Measurements from ENCODE around the gene MED12L. TPM values are rescaled to one million over a fixed set of nuclear protein-coding genes. Genes with fewer than 3 reads are reported as not detected.

MED12L gene
- total RNA-seq, 1 donor = 4.0 TPM

GRCh38 chr3:151107701-151108100, 22.2 kb downstream of the MED12L start:
- H3K4me1 ChIP-seq (ENCODE audit: insufficient read depth, low read length) = no peaks in the 10 kb centered on the region
- no peaks in the 10 kb centered on the region for H3K9me3 ChIP-seq (ENCODE audit: low read depth, low read length)
- no peak overlapping the region for H3K4me3 ChIP-seq (ENCODE audit: low read length)
- H3K27me3 ChIP-seq (ENCODE audit: insufficient read depth, low read length) = no peaks in the 10 kb centered on the region

DNA sequence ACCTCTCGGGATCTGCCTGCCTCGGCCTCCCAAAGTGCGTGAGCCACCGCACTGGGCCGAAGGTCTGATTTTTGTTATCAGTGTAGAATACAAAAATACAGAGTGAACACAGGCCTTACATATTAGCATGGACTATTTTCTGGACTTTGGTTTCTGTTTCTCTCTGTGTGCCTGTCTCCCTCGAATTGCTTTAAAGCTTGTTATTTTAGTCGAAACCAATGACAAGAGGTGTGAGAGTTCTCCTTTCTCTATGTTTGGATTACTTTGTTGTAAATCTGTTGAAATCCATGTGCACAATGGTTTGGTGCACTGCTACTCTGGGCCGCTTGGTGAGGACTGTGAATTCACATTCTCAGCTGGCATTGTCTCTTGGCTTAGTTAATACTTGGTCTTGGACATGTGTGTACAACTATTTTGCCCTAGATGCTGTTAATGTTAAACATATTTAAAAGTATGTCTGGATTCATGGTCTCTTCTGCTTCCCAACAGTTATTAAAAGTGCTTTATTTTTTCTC, 23.9 kb downstream of the MED12L start:
- no peak overlapping the region for H3K4me3 ChIP-seq (ENCODE audit: low read length)
- no peaks in the 10 kb centered on the region for H3K27me3 ChIP-seq (ENCODE audit: insufficient read depth, low read length)
- no peaks in the 10 kb centered on the region for H3K9me3 ChIP-seq (ENCODE audit: low read depth, low read length)
- H3K4me1 ChIP-seq (ENCODE audit: insufficient read depth, low read length) = no peaks in the 10 kb centered on the region

- no peaks in the 10 kb centered on the region for H3K4me1 ChIP-seq (ENCODE audit: insufficient read depth, low read length)
- H3K27me3 ChIP-seq (ENCODE audit: insufficient read depth, low read length) = no peaks in the 10 kb centered on the region
- H3K9me3 ChIP-seq (ENCODE audit: low read depth, low read length) = no peaks in the 10 kb centered on the region
- H3K4me3 ChIP-seq (ENCODE audit: low read length) = no peak overlapping the region
Measured at GRCh38 chr3:151112731-151113130, 27.3 kb downstream of the MED12L start.

DNA sequence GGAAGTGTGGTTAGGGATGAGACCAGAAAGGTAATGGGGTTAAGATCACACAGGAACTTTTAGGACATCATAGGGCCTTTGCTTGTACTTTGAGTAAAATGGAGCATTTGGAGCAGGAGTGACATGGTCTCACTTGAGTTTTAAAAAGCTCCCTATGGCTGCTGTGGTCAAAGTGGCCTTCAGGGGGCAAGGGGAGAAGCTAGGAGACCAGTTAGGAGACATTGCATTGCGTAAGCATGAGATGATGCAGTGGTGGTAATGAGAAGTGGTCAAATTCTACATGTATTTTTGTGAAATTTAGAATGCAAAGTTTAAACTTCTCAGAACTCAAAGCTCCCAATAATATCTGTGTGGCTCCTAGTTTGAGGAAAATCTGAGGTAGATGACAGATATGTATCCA, 27.9 kb downstream of the MED12L start:
- H3K9me3 ChIP-seq (ENCODE audit: low read depth, low read length) = no peaks in the 10 kb centered on the region
- no peaks in the 10 kb centered on the region for H3K4me1 ChIP-seq (ENCODE audit: insufficient read depth, low read length)
- H3K27me3 ChIP-seq (ENCODE audit: insufficient read depth, low read length) = no peaks in the 10 kb centered on the region
- H3K4me3 ChIP-seq (ENCODE audit: low read length) = no peak overlapping the region

DNA sequence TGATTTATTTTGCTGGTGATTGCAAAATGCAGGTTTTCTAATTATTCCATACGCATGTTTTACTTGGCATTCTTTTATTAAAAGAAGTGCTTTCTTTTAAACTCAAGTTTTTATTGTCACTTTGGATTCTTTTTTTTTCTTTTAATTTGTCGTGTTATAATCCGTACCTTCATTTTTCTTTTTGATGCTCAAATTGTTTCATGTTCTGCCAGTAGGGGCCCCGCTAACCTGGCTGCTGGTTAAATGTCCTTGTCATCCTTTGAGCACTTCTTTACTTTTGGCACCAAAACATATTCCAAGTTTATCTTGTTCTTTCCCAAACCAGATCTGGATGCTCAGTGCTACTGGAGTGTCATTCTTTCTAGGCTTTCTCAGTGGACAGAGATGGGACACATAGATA, 31.6 kb downstream of the MED12L start:
- Histone ChIP-seq H3K9me3 (ENCODE audit: low read depth, low read length) (no peaks in the 10 kb centered on the region), H3K4me1 (ENCODE audit: insufficient read depth, low read length) (no peaks in the 10 kb centered on the region), H3K4me3 (ENCODE audit: low read length) (no peak overlapping the region), H3K27me3 (ENCODE audit: insufficient read depth, low read length) (no peaks in the 10 kb centered on the region)

DNA sequence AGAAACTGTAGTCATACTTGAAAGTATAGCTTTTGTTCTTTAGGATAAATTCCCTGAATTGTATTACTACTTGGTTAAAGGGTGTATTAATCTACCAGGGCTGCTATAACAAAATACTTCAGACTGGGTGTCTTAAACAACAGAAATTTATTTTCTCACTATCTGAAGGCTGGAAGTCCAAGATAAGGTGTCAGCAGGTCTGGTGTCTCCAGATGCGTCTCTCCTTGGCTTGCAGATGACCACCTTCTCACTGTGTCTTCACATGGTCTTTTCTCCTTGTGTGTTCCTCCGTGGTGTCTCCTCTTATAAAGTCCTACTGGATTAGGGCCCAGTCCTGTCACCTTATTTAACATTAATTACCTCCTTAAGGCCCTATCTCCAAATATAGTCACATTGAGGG, 33.7 kb downstream of the MED12L start:
- no peaks in the 10 kb centered on the region for H3K9me3 ChIP-seq (ENCODE audit: low read depth, low read length)
- H3K27me3 ChIP-seq (ENCODE audit: insufficient read depth, low read length) = no peaks in the 10 kb centered on the region
- H3K4me3 ChIP-seq (ENCODE audit: low read length) = no peak overlapping the region
- no peaks in the 10 kb centered on the region for H3K4me1 ChIP-seq (ENCODE audit: insufficient read depth, low read length)

DNA sequence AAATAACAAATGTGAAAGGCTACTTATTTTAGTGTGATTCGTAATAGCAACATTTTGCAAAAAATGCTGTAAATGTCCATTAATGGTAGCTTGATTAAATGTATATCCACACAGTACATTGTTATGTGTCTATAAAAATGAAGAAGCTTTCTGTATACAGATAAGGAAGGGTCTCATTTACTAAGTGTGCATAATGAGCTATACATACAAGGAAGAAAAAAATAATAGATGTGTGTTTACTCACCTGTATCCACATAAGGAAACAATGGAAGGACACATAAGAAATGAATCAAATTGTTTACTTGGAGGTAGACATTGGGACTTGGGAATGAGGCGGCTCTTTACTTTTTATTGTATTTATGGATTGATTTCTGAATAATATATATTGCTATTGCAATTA, 34.9 kb downstream of the MED12L start:
- Histone ChIP-seq H3K27me3 (ENCODE audit: insufficient read depth, low read length) (no peaks in the 10 kb centered on the region), H3K4me3 (ENCODE audit: low read length) (no peak overlapping the region), H3K9me3 (ENCODE audit: low read depth, low read length) (no peaks in the 10 kb centered on the region), H3K4me1 (ENCODE audit: insufficient read depth, low read length) (no peaks in the 10 kb centered on the region)

- Histone ChIP-seq H3K4me1 (ENCODE audit: insufficient read depth, low read length) (no peaks in the 10 kb centered on the region), H3K27me3 (ENCODE audit: insufficient read depth, low read length) (no peaks in the 10 kb centered on the region), H3K9me3 (ENCODE audit: low read depth, low read length) (no peaks in the 10 kb centered on the region), H3K4me3 (ENCODE audit: low read length) (no peak overlapping the region)
Measured at GRCh38 chr3:151121016-151121415, 35.6 kb downstream of the MED12L start.

- no peaks in the 10 kb centered on the region for H3K9me3 ChIP-seq (ENCODE audit: low read depth, low read length)
- no peaks in the 10 kb centered on the region for H3K4me1 ChIP-seq (ENCODE audit: insufficient read depth, low read length)
- no peaks in the 10 kb centered on the region for H3K27me3 ChIP-seq (ENCODE audit: insufficient read depth, low read length)
- H3K4me3 ChIP-seq (ENCODE audit: low read length) = no peak overlapping the region
Measured at GRCh38 chr3:151123827-151124226, 38.4 kb downstream of the MED12L start.

DNA sequence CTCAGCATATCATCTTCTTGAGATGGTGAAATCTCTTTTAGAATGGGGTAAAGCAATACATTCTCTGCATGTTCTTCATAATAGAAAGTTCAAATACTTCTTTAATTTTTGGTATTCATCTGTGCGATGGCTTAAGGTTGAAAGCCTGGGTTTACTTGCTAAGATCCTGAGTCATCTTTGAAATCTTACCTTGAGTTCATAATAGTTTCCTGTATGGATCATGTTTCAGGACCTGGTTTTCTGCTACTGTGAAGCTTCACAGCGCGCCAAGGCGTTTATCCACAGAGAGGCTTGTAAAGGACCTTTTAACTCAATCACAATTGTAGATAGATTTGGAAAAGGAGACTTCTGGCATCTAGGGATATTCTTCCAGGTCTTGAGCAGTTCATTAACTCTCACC, 39.0 kb downstream of the MED12L start:
- Histone ChIP-seq H3K4me3 (ENCODE audit: low read length) (no peak overlapping the region), H3K27me3 (ENCODE audit: insufficient read depth, low read length) (no peaks in the 10 kb centered on the region), H3K4me1 (ENCODE audit: insufficient read depth, low read length) (no peaks in the 10 kb centered on the region), H3K9me3 (ENCODE audit: low read depth, low read length) (no peaks in the 10 kb centered on the region)

DNA sequence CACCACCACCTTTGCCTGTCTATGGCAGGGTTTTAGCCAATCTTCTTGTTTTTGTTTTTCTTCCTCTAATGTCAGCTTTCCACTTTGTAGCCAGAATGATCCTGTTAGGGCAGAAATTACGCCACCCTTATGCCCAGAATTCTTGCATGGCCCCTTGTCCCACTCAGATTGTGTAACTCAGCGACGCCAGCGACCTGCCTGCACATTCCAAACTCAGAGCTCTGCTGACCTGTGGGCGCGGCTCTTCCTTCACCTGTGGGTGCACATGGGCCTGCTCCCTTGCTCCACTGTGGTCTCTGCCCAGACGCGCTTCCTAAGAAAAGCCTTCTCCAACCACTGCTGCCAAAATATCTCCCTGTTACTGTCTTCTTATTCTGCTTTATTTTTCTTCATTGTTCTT, 45.0 kb downstream of the MED12L start:
- peaks cover 14% of the 10 kb centered on the region for H3K4me1 ChIP-seq (ENCODE audit: insufficient read depth, low read length)

GRCh38 chr3:151133175-151133574, 47.7 kb downstream of the MED12L start:
- Histone ChIP-seq H3K9me3 (ENCODE audit: low read depth, low read length) (peaks cover 8% of the 10 kb centered on the region), H3K4me1 (ENCODE audit: insufficient read depth, low read length) (peaks cover 16% of the 10 kb centered on the region), H3K27me3 (ENCODE audit: insufficient read depth, low read length) (no peaks in the 10 kb centered on the region), H3K4me3 (ENCODE audit: low read length) (no peak overlapping the region)

More for the DNA sequence above, 45.0 kb downstream of the MED12L start:
- no peaks in the 10 kb centered on the region for H3K27me3 ChIP-seq (ENCODE audit: insufficient read depth, low read length)
- no peak overlapping the region for H3K4me3 ChIP-seq (ENCODE audit: low read length)
- no peaks in the 10 kb centered on the region for H3K9me3 ChIP-seq (ENCODE audit: low read depth, low read length)

DNA sequence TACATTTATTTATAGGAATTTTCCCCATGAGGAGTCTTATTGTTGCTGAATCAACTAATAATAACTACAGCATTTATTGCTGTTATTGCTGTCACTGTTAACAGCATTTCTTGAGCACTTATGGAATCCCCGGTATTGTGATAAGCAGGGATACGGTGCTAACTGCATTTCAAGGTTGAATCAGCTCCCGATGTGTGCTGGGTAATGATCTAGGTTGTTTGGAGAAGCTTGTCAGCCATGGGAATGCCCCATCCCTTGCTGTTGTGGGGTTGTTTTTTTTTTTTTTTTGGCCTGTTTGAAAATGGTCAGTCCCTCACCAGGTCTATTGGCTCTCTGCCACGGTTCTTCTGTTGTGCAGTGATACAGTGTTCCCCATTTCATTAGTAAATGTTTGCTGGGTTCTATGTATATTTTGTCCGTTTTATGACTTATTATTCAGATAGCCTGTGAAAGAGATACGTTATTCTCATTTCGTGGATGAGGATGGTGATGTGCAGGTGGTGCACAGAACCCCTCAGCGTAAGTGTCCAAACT, 48.5 kb downstream of the MED12L start:
- no peaks in the 10 kb centered on the region for H3K27me3 ChIP-seq (ENCODE audit: insufficient read depth, low read length)
- H3K4me1 ChIP-seq (ENCODE audit: insufficient read depth, low read length) = peaks cover 16% of the 10 kb centered on the region
- H3K9me3 ChIP-seq (ENCODE audit: low read depth, low read length) = peaks cover 8% of the 10 kb centered on the region
- H3K4me3 ChIP-seq (ENCODE audit: low read length) = no peak overlapping the region

- no peak overlapping the region for H3K4me3 ChIP-seq (ENCODE audit: low read length)
- H3K9me3 ChIP-seq (ENCODE audit: low read depth, low read length) = peaks cover 8% of the 10 kb centered on the region
- H3K27me3 ChIP-seq (ENCODE audit: insufficient read depth, low read length) = no peaks in the 10 kb centered on the region
- H3K4me1 ChIP-seq (ENCODE audit: insufficient read depth, low read length) = peaks cover 16% of the 10 kb centered on the region
Measured at GRCh38 chr3:151135541-151136337, 50.3 kb downstream of the MED12L start.

DNA sequence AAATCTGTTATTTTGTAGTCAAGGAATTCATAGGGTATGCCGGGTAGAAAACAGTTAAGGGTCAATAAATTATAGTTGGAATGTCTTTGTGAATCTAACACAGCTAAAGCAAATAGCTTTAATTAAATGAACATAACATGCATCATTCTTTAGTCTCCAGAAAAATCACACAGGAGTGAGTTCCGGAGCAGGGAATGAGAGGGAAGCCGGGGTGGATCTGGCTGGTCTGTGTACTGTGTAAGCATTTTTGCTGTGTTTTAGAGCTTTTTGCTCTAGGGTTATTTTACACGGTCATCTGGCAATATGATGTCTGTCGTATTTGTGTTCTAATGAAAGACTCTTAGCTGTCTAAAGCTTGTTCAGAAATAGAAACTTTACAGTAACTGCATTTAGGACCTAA, 57.5 kb downstream of the MED12L start:
- Histone ChIP-seq H3K4me1 (ENCODE audit: insufficient read depth, low read length) (peaks cover 15% of the 10 kb centered on the region), H3K9me3 (ENCODE audit: low read depth, low read length) (peaks cover 2% of the 10 kb centered on the region), H3K4me3 (ENCODE audit: low read length) (no peak overlapping the region), H3K27me3 (ENCODE audit: insufficient read depth, low read length) (no peaks in the 10 kb centered on the region)

DNA sequence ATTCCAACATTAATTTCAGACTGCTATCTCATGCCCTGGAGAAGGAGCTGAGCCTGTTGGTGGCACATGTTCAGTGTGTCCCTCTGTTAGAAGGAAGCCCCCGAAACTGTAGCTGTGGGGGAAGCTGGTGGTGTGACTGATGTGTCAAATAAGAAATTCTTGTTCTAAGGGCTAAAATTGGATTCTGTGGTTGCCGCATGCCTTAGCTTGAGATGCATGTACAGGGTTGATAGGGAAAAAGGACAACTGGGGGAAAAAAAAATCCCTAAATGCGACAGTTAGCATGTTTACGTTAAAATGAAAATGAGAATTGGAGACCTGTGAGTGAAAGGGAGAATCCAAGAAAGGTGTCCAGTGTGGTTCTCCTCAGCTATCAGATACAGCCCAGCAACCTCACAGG, 58.6 kb downstream of the MED12L start:
- no peaks in the 10 kb centered on the region for H3K27me3 ChIP-seq (ENCODE audit: insufficient read depth, low read length)
- no peaks in the 10 kb centered on the region for H3K9me3 ChIP-seq (ENCODE audit: low read depth, low read length)
- H3K4me1 ChIP-seq (ENCODE audit: insufficient read depth, low read length) = peaks cover 15% of the 10 kb centered on the region
- H3K4me3 ChIP-seq (ENCODE audit: low read length) = no peak overlapping the region
